ENCODE measurements around the gene AGXT.
A peak's percentile ranks its signal among the peaks of the same experiment; 100 is the strongest.

AGXT gene

GRCh38 chr2:240916571-240917008, 48.0 kb downstream of the AGXT start:
- peak in 1 of 5 donors; percentile 5 for DNase-seq

- peak in 2 of 5 donors; percentile 3 to 7 for DNase-seq
These were observed 48.5 kb downstream of the AGXT start for GRCh38 chr2:240917009-240917683.

GRCh38 chr2:240917684-240918257, 49.1 kb downstream of the AGXT start:
- DNase-seq, result peak in 2 of 5 donors; percentile 3 to 8

GRCh38 chr2:240918258-240919091, 49.9 kb downstream of the AGXT start:
- DNase-seq, result peak in 2 of 5 donors; percentile 2 to 6

- DNase-seq, result peak in 1 of 5 donors; percentile 6
These were observed 50.6 kb downstream of the AGXT start for GRCh38 chr2:240919161-240919781.

- peak in 1 of 5 donors; percentile 6 for DNase-seq
These were observed 51.5 kb downstream of the AGXT start for GRCh38 chr2:240919786-240920782.

GRCh38 chr2:240920783-240921231, 52.2 kb downstream of the AGXT start:
- DNase-seq, result peak in 1 of 5 donors; percentile 8

GRCh38 chr2:240921311-240921994, 52.8 kb downstream of the AGXT start:
- peak in 1 of 5 donors; percentile 11 for DNase-seq

- no peak for DNase-seq
These were observed 53.3 kb downstream of the AGXT start for GRCh38 chr2:240921995-240922244.

GRCh38 chr2:240922245-240922981, 53.8 kb downstream of the AGXT start:
- peak in 1 of 5 donors; percentile 8 for DNase-seq

- peak in 1 of 5 donors; percentile 6 for DNase-seq
These were observed 54.4 kb downstream of the AGXT start for GRCh38 chr2:240922982-240923537.

- peak in 1 of 5 donors; percentile 13 for DNase-seq
These were observed 56.6 kb downstream of the AGXT start for GRCh38 chr2:240925191-240925567.

- DNase-seq, result peak in 1 of 5 donors; percentile 5
These were observed 57.2 kb downstream of the AGXT start for GRCh38 chr2:240925568-240926515.

GRCh38 chr2:240926516-240927389, 58.1 kb downstream of the AGXT start:
- peak in 1 of 5 donors; percentile 6 for DNase-seq

- no peak for DNase-seq
These were observed 58.8 kb downstream of the AGXT start for GRCh38 chr2:240927390-240927781.

- no peak for DNase-seq
These were observed 60.1 kb downstream of the AGXT start for GRCh38 chr2:240928476-240929363.
